B cell (primary cell): ENCODE results near the gene GCC2. TPM values are rescaled to one million over a fixed set of nuclear protein-coding genes. Genes with fewer than 3 reads are reported as not detected.

Source experiments
- ATAC-seq: fragments of 200-7000 bp; cut with Tn5 transposase; one replicate; pipeline ENCODE4 v1.10.0; 2021; ENCODE audit warnings: low read depth, mild to moderate bottlenecking, moderate number of reproducible peaks, moderate library complexity
- CTCF ChIA-PET: fragments of 350-600 bp; sonication (Branson Sonifier 250); formaldehyde crosslinking; loops from one replicate; lab custom pipeline; 2021; ENCODE audit warnings: antibody characterized with exemption, inconsistent platforms; lab: Charles Lee
- POLR2A ChIA-PET: fragments of 350-600 bp; sonication (Branson Sonifier 250); formaldehyde crosslinking; loops from one replicate; lab custom pipeline; 2021; ENCODE audit warnings: antibody characterized with exemption; lab: Charles Lee
- DNase-seq: peaks from one replicate; pipeline ENCODE4 v3.0.0; 2013
- H2AFZ ChIP-seq: 2 replicates; pipeline ENCODE4 v1.6.1; 2012; ENCODE audit warnings: mild to moderate bottlenecking, low read depth, low read length; ENCODE audit not compliant: insufficient read depth, poor library complexity, severe bottlenecking
- H3K27ac ChIP-seq, 2 donors: 1 replicate in 1 of 2; 2 replicates in 1 of 2; pipeline ENCODE4 v1.5.1; 2012 to 2013; ENCODE audit warnings: low read length in 2 of 2, mild to moderate bottlenecking in 2 of 2, moderate library complexity in 1 of 2
- H3K27me3 ChIP-seq, 4 experiments: fragments of 200-600 bp in 1 of 4; sonication (generic) in 1 of 4; replicated peaks in 1 of 4; 1 replicate in 2 of 4; 2 replicates in 2 of 4; pipeline versions ENCODE4 v1.6.1 to v1.7.0; 2013 to 2016; ENCODE audit warnings: low read length in 3 of 4, mild to moderate bottlenecking in 2 of 4, mixed read lengths in 1 of 4, moderate library complexity in 1 of 4; ENCODE audit not compliant: insufficient read depth in 4 of 4, control insufficient read depth in 3 of 4; ENCODE audit errors: control extremely low read depth in 1 of 4
- H3K36me3 ChIP-seq, 2 experiments: replicated peaks in 1 of 2; 1 replicate in 1 of 2; 2 replicates in 1 of 2; pipeline versions ENCODE4 v1.6.1 to v1.7.1; 2013; ENCODE audit warnings: low read length in 1 of 2; ENCODE audit not compliant: insufficient read depth in 2 of 2, control insufficient read depth in 1 of 2; ENCODE audit errors: control extremely low read depth in 1 of 2, extremely low read depth in 1 of 2
- H3K4me1 ChIP-seq, 2 donors: fragments of 200-600 bp in 1 of 2; sonication (generic) in 1 of 2; 1 replicate in 1 of 2; 2 replicates in 1 of 2; pipeline versions ENCODE4 v1.5.1 to v1.6.1; 2013 to 2017; ENCODE audit warnings: low read length in 2 of 2; ENCODE audit not compliant: control insufficient read depth in 2 of 2, insufficient read depth in 2 of 2
- H3K4me2 ChIP-seq: replicated peaks from 2 replicates; pipeline ENCODE3; 2012; ENCODE audit warnings: mild to moderate bottlenecking, low read depth, low read length; ENCODE audit not compliant: poor library complexity, severe bottlenecking
- H3K4me3 ChIP-seq, 5 experiments: fragments of 200-600 bp in 1 of 5; sonication (generic) in 1 of 5; 1 replicate in 3 of 5; 2 replicates in 2 of 5; pipeline versions ENCODE4 v1.5.1 to v1.7.0; 2011 to 2016; ENCODE audit warnings: low read length in 4 of 5, mild to moderate bottlenecking in 4 of 5, low read depth in 2 of 5, control low read depth in 1 of 5, moderate library complexity in 1 of 5; ENCODE audit not compliant: insufficient read depth in 1 of 5; ENCODE audit errors: control extremely low read depth in 1 of 5, extremely low read depth in 1 of 5
- H3K79me2 ChIP-seq: fragments of 200-600 bp; sonication (generic); one replicate; pipeline ENCODE4 v1.6.0; 2016; ENCODE audit warnings: low read length; ENCODE audit not compliant: control insufficient read depth, insufficient read depth
- H3K9ac ChIP-seq: fragments of 200-600 bp; sonication (generic); 2 replicates; pipeline ENCODE4 v1.6.1; 2017; ENCODE audit warnings: mild to moderate bottlenecking, low read length, moderate library complexity
- H3K9me3 ChIP-seq, 3 donors: one replicate each; pipeline versions ENCODE4 v1.6.1 to v1.7.1; 2013; ENCODE audit warnings: low read length in 2 of 3; ENCODE audit not compliant: control insufficient read depth in 2 of 3, insufficient read depth in 1 of 3; ENCODE audit errors: control extremely low read depth in 1 of 3
- H4K20me1 ChIP-seq: 2 replicates; pipeline ENCODE4 v1.6.0; 2012; ENCODE audit warnings: mild to moderate bottlenecking, low read length; ENCODE audit not compliant: insufficient read depth, control insufficient read depth, poor library complexity, severe bottlenecking
- H3K27ac Mint-ChIP-seq: one replicate; pipeline ENCODE4 v1.8.0; 2021; ENCODE audit warnings: mixed read lengths
- H3K27me3 Mint-ChIP-seq: one replicate; pipeline ENCODE4 v1.8.0; 2021; ENCODE audit warnings: mixed read lengths
- H3K4me1 Mint-ChIP-seq: one replicate; pipeline ENCODE4 v1.8.0; 2021; ENCODE audit warnings: mixed read lengths
- H3K4me3 Mint-ChIP-seq: one replicate; pipeline ENCODE4 v1.8.0; 2021; ENCODE audit warnings: mixed read lengths
- H3K9me3 Mint-ChIP-seq: one replicate; pipeline ENCODE4 v1.8.0; 2022; ENCODE audit warnings: mixed read lengths; ENCODE audit not compliant: insufficient read depth
- CTCF ChIP-seq: fragments of 200-600 bp; IDR thresholded peaks from one replicate; pipeline ENCODE4 v1.8.0; 2022; ENCODE audit warnings: antibody characterized with exemption, mild to moderate bottlenecking
- EZH2 ChIP-seq: IDR thresholded peaks from 2 replicates; pipeline ENCODE4 v1.6.1; 2012; ENCODE audit warnings: borderline replicate concordance, low read depth, mild to moderate bottlenecking, moderate library complexity, low read length; ENCODE audit not compliant: insufficient read depth, poor library complexity, severe bottlenecking
- WGBS: methylation state at CpG from one replicate; pipeline ENCODE4 v1.1.5; 2013; ENCODE audit warnings: missing lambda C conversion rate; ENCODE audit not compliant: insufficient coverage; 5-methylcytosine and 5-hydroxymethylcytosine counted together
- intact Hi-C: fragments of 100-400 bp; cut with micrococcal nuclease; formaldehyde crosslinking; loops from one replicate; pipeline ENCODE4 v1.10.0; 2022
- polyA plus RNA-seq: library from polyadenylated mRNA; depleted of rRNA; stranded (reverse); fragments of >200 nt; gene quantifications from 2 replicates; pipeline ENCODE4 v1.2.3, GENCODE V29; 2012
- total RNA-seq, 2 donors: library from RNA; stranded (reverse); fragments of 120-200 nt in 1 of 2; gene quantifications; 1 replicate in 1 of 2; 2 replicates in 1 of 2; pipeline versions ENCODE4 v1.2.3 to v1.2.4, GENCODE V29; 2013 to 2022

GCC2 gene
- total and polyA plus RNA-seq, 2 donors (not counting 1 experiment from before 2014, with no cell fraction given), result 12.3 to 87.9 TPM

DNA sequence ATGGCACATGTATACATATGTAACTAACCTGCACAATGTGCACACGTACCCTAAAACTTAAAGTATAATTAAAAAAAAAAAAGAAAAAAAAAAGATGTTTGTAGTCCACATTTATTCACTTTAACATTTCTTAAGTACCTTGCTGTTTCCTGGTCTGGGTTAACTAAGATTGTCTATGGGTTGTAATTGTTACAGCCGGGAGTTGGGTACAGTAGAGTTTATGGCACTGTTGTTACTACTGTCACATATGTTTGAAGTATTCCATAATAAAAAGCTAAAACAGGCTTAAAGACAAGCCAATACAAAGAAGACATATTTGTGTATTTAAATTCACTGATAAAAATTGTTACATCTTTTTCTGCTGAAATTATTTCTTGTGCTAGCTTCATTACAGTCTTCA is 36.2 kb downstream of the GCC2 start:
- no peaks in the 10 kb centered on the region for H3K79me2 ChIP-seq
- no peak for ATAC-seq
- no peak for TF ChIP-seq EZH2
- Mint-ChIP-seq H3K4me1 (no peaks in the 10 kb centered on the region), H3K27me3 (no peaks in the 10 kb centered on the region), H3K9me3 (no peaks in the 10 kb centered on the region), H3K4me3 (no peak overlapping the region), H3K27ac (no peak overlapping the region)
- H3K36me3 ChIP-seq, result peaks cover 20 to 49% of the 10 kb centered on the region in 2 experiments
- H3K4me2 ChIP-seq, result no peak overlapping the region
- no peak for DNase-seq
- H3K4me1 ChIP-seq, result no peaks in the 10 kb centered on the region
- ChIA-PET CTCF (no interaction called here), POLR2A (no interaction called here)
- intact Hi-C loops, result no loop called here
- H3K27me3 ChIP-seq, result no peaks in the 10 kb centered on the region
- no peak overlapping the region for H3K27ac ChIP-seq
- peaks cover 0 to 1% (median 0%) of the 10 kb centered on the region in 3 donors for H3K9me3 ChIP-seq
- no peak overlapping the region for H2AFZ ChIP-seq
- H3K4me3 ChIP-seq, result no peak overlapping the region
- no CpG with 5 or more reads among the region's 2 CpGs for WGBS
- no peaks in the 10 kb centered on the region for H4K20me1 ChIP-seq
- H3K9ac ChIP-seq, result no peak overlapping the region

DNA sequence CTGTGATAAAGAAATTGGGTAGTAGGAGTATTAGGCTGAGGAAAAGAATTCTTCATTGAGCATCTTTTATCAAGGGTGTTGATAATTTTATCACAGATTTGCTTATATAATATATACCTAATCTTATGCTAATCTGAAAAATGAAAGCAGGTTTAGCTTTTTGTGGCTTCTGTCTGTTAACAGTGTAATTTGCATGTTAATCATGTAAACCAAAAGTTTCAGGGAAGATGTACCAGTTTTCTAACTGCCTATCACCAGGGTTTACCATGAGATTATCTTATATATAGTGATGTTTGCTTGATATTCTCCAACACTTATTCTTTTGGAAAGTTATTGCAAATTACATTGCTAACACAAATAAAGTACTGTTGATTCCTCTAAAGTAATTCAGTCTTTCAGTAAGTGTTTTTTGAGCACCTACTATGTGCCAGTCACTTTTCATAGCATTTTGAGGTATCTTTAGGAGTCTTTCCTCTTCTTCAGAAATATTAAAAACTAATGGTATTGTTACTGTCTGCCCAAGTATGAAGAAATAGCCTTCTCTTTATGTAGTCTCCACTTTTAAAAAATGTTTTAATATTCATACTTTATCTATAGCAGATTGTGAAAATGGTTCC is 41.6 kb downstream of the GCC2 start:
- Mint-ChIP-seq H3K27me3 (no peaks in the 10 kb centered on the region), H3K4me3 (no peak overlapping the region), H3K4me1 (no peaks in the 10 kb centered on the region), H3K27ac (no peak overlapping the region), H3K9me3 (no peaks in the 10 kb centered on the region)
- Histone ChIP-seq H3K9me3 (no peaks in the 10 kb centered on the region), H3K9ac (no peak overlapping the region), H3K27me3 (no peaks in the 10 kb centered on the region), H3K4me3 (no peak overlapping the region), H3K27ac (no peak overlapping the region), H3K4me2 (no peak overlapping the region), H4K20me1 (no peaks in the 10 kb centered on the region), H3K36me3 (peaks cover 20 to 59% of the 10 kb centered on the region in 2 experiments), H3K4me1 (no peaks in the 10 kb centered on the region), H2AFZ (no peak overlapping the region), H3K79me2 (no peaks in the 10 kb centered on the region)
- ATAC-seq (no peak), DNase-seq (no peak)
- ChIA-PET POLR2A (no interaction called here), CTCF (no interaction called here)
- no peak for TF ChIP-seq CTCF
- no peak for TF ChIP-seq EZH2
- intact Hi-C loops, result no loop called here
